RWPE2 (cell line): ENCODE data around the gene SPECC1L.

ENCODE experiments used
- ATAC-seq: fragments of 200-7000 bp; cut with Tn5 transposase; 3 replicates; pipeline ENCODE4 v1.9.1; 2021; ENCODE audit warnings: low read depth
- DNase-seq: peaks from one replicate; pipeline ENCODE4 v3.0.0-alpha.2; 2020; ENCODE audit warnings: low spot score
- H3K27ac ChIP-seq: fragments of 450-650 bp; 2 replicates; pipeline ENCODE4 v1.5.1; 2017; ENCODE audit warnings: mild to moderate bottlenecking; ENCODE audit not compliant: poor library complexity, severe bottlenecking
- H3K27me3 ChIP-seq: fragments of 250-450 bp; sonication (Bioruptor Pico); 2 replicates; pipeline ENCODE4 v1.5.1; 2021; ENCODE audit warnings: mild to moderate bottlenecking, moderate library complexity; ENCODE audit not compliant: insufficient read depth, poor library complexity, severe bottlenecking
- H3K36me3 ChIP-seq: fragments of 250-450 bp; sonication (Bioruptor Pico); 2 replicates; pipeline ENCODE4 v1.5.1; 2020; ENCODE audit warnings: low read depth, mild to moderate bottlenecking, moderate library complexity
- H3K4me1 ChIP-seq: fragments of 250-450 bp; sonication (Bioruptor Pico); 2 replicates; pipeline ENCODE4 v1.5.1; 2021; ENCODE audit warnings: mild to moderate bottlenecking, moderate library complexity; ENCODE audit not compliant: insufficient read depth, poor library complexity, severe bottlenecking
- H3K4me3 ChIP-seq: fragments of 250-450 bp; sonication (Bioruptor Pico); 2 replicates; pipeline ENCODE4 v1.5.1; 2021; ENCODE audit warnings: mild to moderate bottlenecking, moderate library complexity; ENCODE audit not compliant: severe bottlenecking
- H3K9me3 ChIP-seq: fragments of 250-450 bp; sonication (Bioruptor Pico); 2 replicates; pipeline ENCODE4 v1.5.1; 2021; ENCODE audit warnings: mild to moderate bottlenecking, moderate library complexity; ENCODE audit not compliant: severe bottlenecking
- CTCF ChIP-seq: fragments of 450-650 bp; IDR thresholded peaks from one replicate; pipeline ENCODE4 v1.5.1; 2017; ENCODE audit warnings: mild to moderate bottlenecking, moderate library complexity; ENCODE audit not compliant: poor library complexity, severe bottlenecking

The SPECC1L gene

GRCh38 chr22:24434471-24435322, 164.1 kb downstream of the SPECC1L start:
- Histone ChIP-seq H3K4me3 (no peak overlapping the region), H3K36me3 (no peaks in the 10 kb centered on the region), H3K4me1 (peaks cover 4% of the 10 kb centered on the region), H3K27ac (no peak overlapping the region), H3K9me3 (no peaks in the 10 kb centered on the region), H3K27me3 (no peaks in the 10 kb centered on the region)
- DNase-seq = no peak
- no peak for ATAC-seq
- no peak for TF ChIP-seq CTCF

- H3K27me3 ChIP-seq = no peaks in the 10 kb centered on the region
- H3K4me3 ChIP-seq = no peak overlapping the region
- H3K4me1 ChIP-seq = peaks cover 4% of the 10 kb centered on the region
- H3K9me3 ChIP-seq = no peaks in the 10 kb centered on the region
- no peak overlapping the region for H3K27ac ChIP-seq
- DNase-seq (no peak), ATAC-seq (no peak)
- H3K36me3 ChIP-seq = no peaks in the 10 kb centered on the region
- no peak for TF ChIP-seq CTCF
Measured at GRCh38 chr22:24435323-24435645, 164.7 kb downstream of the SPECC1L start.

- H3K4me1 ChIP-seq = peaks cover 4% of the 10 kb centered on the region
- no peak for TF ChIP-seq CTCF
- H3K36me3 ChIP-seq = no peaks in the 10 kb centered on the region
- H3K4me3 ChIP-seq = no peak overlapping the region
- H3K9me3 ChIP-seq = no peaks in the 10 kb centered on the region
- no peak overlapping the region for H3K27ac ChIP-seq
- ATAC-seq (no peak), DNase-seq (no peak)
- no peaks in the 10 kb centered on the region for H3K27me3 ChIP-seq
Measured at GRCh38 chr22:24435861-24436371, 165.3 kb downstream of the SPECC1L start.

GRCh38 chr22:24436553-24436952, 165.9 kb downstream of the SPECC1L start:
- TF ChIP-seq CTCF = no peak
- DNase-seq (no peak), ATAC-seq (no peak)
- Histone ChIP-seq H3K27me3 (no peaks in the 10 kb centered on the region), H3K27ac (no peak overlapping the region), H3K4me3 (no peak overlapping the region), H3K9me3 (no peaks in the 10 kb centered on the region), H3K36me3 (no peaks in the 10 kb centered on the region), H3K4me1 (peaks cover 4% of the 10 kb centered on the region)

GRCh38 chr22:24437091-24437490, 166.5 kb downstream of the SPECC1L start:
- Histone ChIP-seq H3K36me3 (no peaks in the 10 kb centered on the region), H3K27ac (no peak overlapping the region), H3K4me1 (peaks cover 2% of the 10 kb centered on the region), H3K27me3 (no peaks in the 10 kb centered on the region), H3K9me3 (no peaks in the 10 kb centered on the region), H3K4me3 (no peak overlapping the region)
- no peak for DNase-seq
- no peak for ATAC-seq
- no peak for TF ChIP-seq CTCF
